Stimulated activated CD8-positive, alpha-beta memory T cell treated with anti-CD3 and anti-CD28 coated beads, Interleukin-12 subunit alpha, Interleukin-12 subunit beta, amount 100 ng/mL, for 24 hours (primary cell): ENCODE results near the gene CCSER1.
"Not testable (repeated sequence)": the region's sequence is repeated elsewhere in the genome, so short reads cannot be mapped to it uniquely, and the experiment has no call there.

Source experiments
- DNase-seq: peaks from one replicate; pipeline ENCODE4 v3.0.0-alpha.2; 2020; ENCODE audit errors: extremely low read depth

The CCSER1 gene

GRCh38 chr4:91167864-91168653 is 1040.9 kb downstream of the CCSER1 start:
- not testable (repeated sequence) for DNase-seq

- DNase-seq, result no peak
These were observed 1043.6 kb downstream of the CCSER1 start for GRCh38 chr4:91170768-91171167.

GRCh38 chr4:91171217-91171616 is 1044.0 kb downstream of the CCSER1 start:
- DNase-seq, result no peak

GRCh38 chr4:91185061-91185460 is 1057.9 kb downstream of the CCSER1 start:
- not testable (repeated sequence) for DNase-seq

- DNase-seq, result no peak
These were observed 1071.8 kb downstream of the CCSER1 start for GRCh38 chr4:91198951-91199350.

GRCh38 chr4:91207535-91207934 is 1080.3 kb downstream of the CCSER1 start:
- DNase-seq, result no peak

GRCh38 chr4:91212211-91212610 is 1085.0 kb downstream of the CCSER1 start:
- DNase-seq, result no peak

- not testable (repeated sequence) for DNase-seq
These were observed 1090.7 kb downstream of the CCSER1 start for GRCh38 chr4:91217831-91218403.

- no peak for DNase-seq
These were observed 1093.1 kb downstream of the CCSER1 start for GRCh38 chr4:91220315-91220714.

- no peak for DNase-seq
These were observed 1094.8 kb downstream of the CCSER1 start for GRCh38 chr4:91222014-91222413.

- no peak for DNase-seq
These were observed 1099.7 kb downstream of the CCSER1 start for GRCh38 chr4:91226867-91227266.

- no peak for DNase-seq
These were observed 1101.5 kb downstream of the CCSER1 start for GRCh38 chr4:91228659-91229058.

GRCh38 chr4:91233164-91233563 is 1106.0 kb downstream of the CCSER1 start:
- DNase-seq, result no peak

GRCh38 chr4:91243132-91243531 is 1115.9 kb downstream of the CCSER1 start:
- no peak for DNase-seq

- no peak for DNase-seq
These were observed 1128.8 kb downstream of the CCSER1 start for GRCh38 chr4:91256043-91256442.

- DNase-seq, result no peak
These were observed 1129.6 kb downstream of the CCSER1 start for GRCh38 chr4:91256751-91257150.

GRCh38 chr4:91257721-91258120 is 1130.5 kb downstream of the CCSER1 start:
- DNase-seq, result no peak

GRCh38 chr4:91258326-91258725 is 1131.1 kb downstream of the CCSER1 start:
- no peak for DNase-seq

- no peak for DNase-seq
These were observed 1140.3 kb downstream of the CCSER1 start for GRCh38 chr4:91267543-91267942.

GRCh38 chr4:91268481-91268880 is 1141.3 kb downstream of the CCSER1 start:
- not testable (repeated sequence) for DNase-seq

- DNase-seq, result no peak
These were observed 1141.7 kb downstream of the CCSER1 start for GRCh38 chr4:91268913-91269312.

- DNase-seq, result no peak
These were observed 1152.7 kb downstream of the CCSER1 start for GRCh38 chr4:91279899-91280298.

GRCh38 chr4:91280551-91281290 is 1153.5 kb downstream of the CCSER1 start:
- no peak for DNase-seq
